ENCODE data around the gene L3MBTL1. TPM values are rescaled to one million over a fixed set of nuclear protein-coding genes. Genes with fewer than 3 reads are reported as not detected.

L3MBTL1 gene
- total RNA-seq, 1 experiment from 2014 or later = 8.4 TPM

- intact Hi-C loops (cut with micrococcal nuclease; ENCODE audit: unreplicated experiment) = no loop called here
- peaks cover 99% of the 10 kb centered on the region for H3K36me3 Mint-ChIP-seq (ENCODE audit: insufficient read depth, unreplicated experiment)
- H3K4me1 Mint-ChIP-seq (ENCODE audit: low read depth, unreplicated experiment) = peaks cover 18% of the 10 kb centered on the region
- TF ChIP-seq CTCF (IDR thresholded peaks at IDR 0.05; ENCODE audit: insufficient read depth in 1 of 2, low read depth in 1 of 2, low read length in 1 of 2, severe bottlenecking in 1 of 2, unreplicated experiment in 1 of 2) = no peak
- H3K9me3 ChIP-seq = no peaks in the 10 kb centered on the region
- H3K27me3 Mint-ChIP-seq (ENCODE audit: insufficient read depth, unreplicated experiment) = no peaks in the 10 kb centered on the region
- ChIA-PET CTCF (interaction anchor here (0.7 kb wide), 1 partner anchor 13 kb away, joined by 5 read pairs; no protein-coding TSS in a partner anchor), POLR2A (interaction anchor here (0.7 kb wide), 1 partner anchor 275 kb away, joined by 18 read pairs; no protein-coding TSS in a partner anchor)
- no peak overlapping the region for H3K27ac Mint-ChIP-seq (ENCODE audit: unreplicated experiment)
- no TSS peak for BruUV-seq (replicated peaks)
- no peak for DNase-seq
- H3K4me3 Mint-ChIP-seq (ENCODE audit: unreplicated experiment) = no peak overlapping the region
- H3K4me1 ChIP-seq = peaks cover 11% of the 10 kb centered on the region
- no peak overlapping the region for H3K4me3 ChIP-seq (ENCODE audit: low read depth, low read length)
- H3K9me3 Mint-ChIP-seq (ENCODE audit: unreplicated experiment) = no peaks in the 10 kb centered on the region
- H3K27me3 ChIP-seq (replicated peaks; ENCODE audit: control insufficient read depth, insufficient read depth, low read length) = no peaks in the 10 kb centered on the region
- H3K36me3 ChIP-seq (ENCODE audit: control insufficient read depth, insufficient read depth, low read length) = peaks cover 9% of the 10 kb centered on the region
These were observed 45.4 kb upstream of the L3MBTL1 start for GRCh38 chr20:43461894-43462659.

GRCh38 chr20:43462660-43463526 lies 44.6 kb upstream of the L3MBTL1 start:
- H3K27me3 Mint-ChIP-seq (ENCODE audit: insufficient read depth, unreplicated experiment) = no peaks in the 10 kb centered on the region
- Histone ChIP-seq H3K4me3 (ENCODE audit: low read depth, low read length) (no peak overlapping the region), H3K27me3 (replicated peaks; ENCODE audit: control insufficient read depth, insufficient read depth, low read length) (no peaks in the 10 kb centered on the region), H3K36me3 (ENCODE audit: control insufficient read depth, insufficient read depth, low read length) (peaks cover 9% of the 10 kb centered on the region), H3K9me3 (no peaks in the 10 kb centered on the region), H3K4me1 (peaks cover 11% of the 10 kb centered on the region)
- no TSS peak for BruUV-seq (replicated peaks)
- intact Hi-C loops (cut with micrococcal nuclease; ENCODE audit: unreplicated experiment) = no loop called here
- H3K36me3 Mint-ChIP-seq (ENCODE audit: insufficient read depth, unreplicated experiment) = peaks cover 97% of the 10 kb centered on the region
- H3K4me3 Mint-ChIP-seq (ENCODE audit: unreplicated experiment) = no peak overlapping the region
- H3K4me1 Mint-ChIP-seq (ENCODE audit: low read depth, unreplicated experiment) = peaks cover 18% of the 10 kb centered on the region
- CTCF ChIA-PET = no interaction called here
- no peak overlapping the region for H3K27ac Mint-ChIP-seq (ENCODE audit: unreplicated experiment)
- no peak for DNase-seq
- POLR2A ChIA-PET = interaction anchor here (0.5 kb wide), 1 partner anchor 128 kb away, joined by 9 read pairs; the partner anchor contains the start of gene IFT52
- no peak for TF ChIP-seq CTCF (IDR thresholded peaks at IDR 0.05; ENCODE audit: insufficient read depth in 1 of 2, low read depth in 1 of 2, low read length in 1 of 2, severe bottlenecking in 1 of 2, unreplicated experiment in 1 of 2)
- no peaks in the 10 kb centered on the region for H3K9me3 Mint-ChIP-seq (ENCODE audit: unreplicated experiment)

GRCh38 chr20:43463527-43464218 lies 43.8 kb upstream of the L3MBTL1 start:
- no peak for TF ChIP-seq CTCF (IDR thresholded peaks at IDR 0.05; ENCODE audit: insufficient read depth in 1 of 2, low read depth in 1 of 2, low read length in 1 of 2, severe bottlenecking in 1 of 2, unreplicated experiment in 1 of 2)
- Histone ChIP-seq H3K4me1 (peaks cover 11% of the 10 kb centered on the region), H3K4me3 (ENCODE audit: low read depth, low read length) (no peak overlapping the region), H3K36me3 (ENCODE audit: control insufficient read depth, insufficient read depth, low read length) (peaks cover 9% of the 10 kb centered on the region), H3K9me3 (no peaks in the 10 kb centered on the region), H3K27me3 (replicated peaks; ENCODE audit: control insufficient read depth, insufficient read depth, low read length) (no peaks in the 10 kb centered on the region)
- POLR2A ChIA-PET = no interaction called here
- intact Hi-C loops (cut with micrococcal nuclease; ENCODE audit: unreplicated experiment) = no loop called here
- no TSS peak for BruUV-seq (replicated peaks)
- peaks cover 93% of the 10 kb centered on the region for H3K36me3 Mint-ChIP-seq (ENCODE audit: insufficient read depth, unreplicated experiment)
- no peak overlapping the region for H3K4me3 Mint-ChIP-seq (ENCODE audit: unreplicated experiment)
- CTCF ChIA-PET = no interaction called here
- no peak for DNase-seq
- H3K4me1 Mint-ChIP-seq (ENCODE audit: low read depth, unreplicated experiment) = peaks cover 18% of the 10 kb centered on the region
- H3K27me3 Mint-ChIP-seq (ENCODE audit: insufficient read depth, unreplicated experiment) = no peaks in the 10 kb centered on the region
- H3K27ac Mint-ChIP-seq (ENCODE audit: unreplicated experiment) = no peak overlapping the region
- H3K9me3 Mint-ChIP-seq (ENCODE audit: unreplicated experiment) = no peaks in the 10 kb centered on the region

All from Caco-2 (cell line).